Nephron (organoid): ENCODE measurements around the gene PLSCR3.

Source experiments
- H3K27ac Mint-ChIP-seq, 3 experiments: 2 replicates each; pipeline ENCODE4 v1.8.0; 2020; ENCODE audit warnings: mixed read lengths in 3 of 3, mild to moderate bottlenecking in 2 of 3, moderate library complexity in 1 of 3
- H3K27me3 Mint-ChIP-seq: 2 replicates; pipeline ENCODE4 v1.8.0; 2021; ENCODE audit warnings: low read depth, mild to moderate bottlenecking, moderate library complexity, mixed read lengths
- H3K36me3 Mint-ChIP-seq: 2 replicates; pipeline ENCODE4 v1.8.0; 2020; ENCODE audit warnings: low read depth, mixed read lengths
- H3K4me1 Mint-ChIP-seq: 2 replicates; pipeline ENCODE4 v1.8.0; 2020; ENCODE audit warnings: mixed read lengths
- H3K4me3 Mint-ChIP-seq, 3 experiments: 2 replicates each; pipeline ENCODE4 v1.8.0; 2020; ENCODE audit warnings: mild to moderate bottlenecking in 3 of 3, mixed read lengths in 3 of 3, moderate library complexity in 2 of 3
- H3K9me3 Mint-ChIP-seq: 2 replicates; pipeline ENCODE4 v1.8.0; 2020; ENCODE audit warnings: mixed read lengths
- TF ChIP-seq, protein P1 (sequence below), 3 experiments: fragments of 200-600 bp; sonication (generic); IDR thresholded peaks; one replicate each; pipeline ENCODE4 v1.5.0; 2021; ENCODE audit warnings: antibody characterized with exemption in 3 of 3; ENCODE audit not compliant: unreplicated experiment in 3 of 3

The PLSCR3 gene

DNA sequence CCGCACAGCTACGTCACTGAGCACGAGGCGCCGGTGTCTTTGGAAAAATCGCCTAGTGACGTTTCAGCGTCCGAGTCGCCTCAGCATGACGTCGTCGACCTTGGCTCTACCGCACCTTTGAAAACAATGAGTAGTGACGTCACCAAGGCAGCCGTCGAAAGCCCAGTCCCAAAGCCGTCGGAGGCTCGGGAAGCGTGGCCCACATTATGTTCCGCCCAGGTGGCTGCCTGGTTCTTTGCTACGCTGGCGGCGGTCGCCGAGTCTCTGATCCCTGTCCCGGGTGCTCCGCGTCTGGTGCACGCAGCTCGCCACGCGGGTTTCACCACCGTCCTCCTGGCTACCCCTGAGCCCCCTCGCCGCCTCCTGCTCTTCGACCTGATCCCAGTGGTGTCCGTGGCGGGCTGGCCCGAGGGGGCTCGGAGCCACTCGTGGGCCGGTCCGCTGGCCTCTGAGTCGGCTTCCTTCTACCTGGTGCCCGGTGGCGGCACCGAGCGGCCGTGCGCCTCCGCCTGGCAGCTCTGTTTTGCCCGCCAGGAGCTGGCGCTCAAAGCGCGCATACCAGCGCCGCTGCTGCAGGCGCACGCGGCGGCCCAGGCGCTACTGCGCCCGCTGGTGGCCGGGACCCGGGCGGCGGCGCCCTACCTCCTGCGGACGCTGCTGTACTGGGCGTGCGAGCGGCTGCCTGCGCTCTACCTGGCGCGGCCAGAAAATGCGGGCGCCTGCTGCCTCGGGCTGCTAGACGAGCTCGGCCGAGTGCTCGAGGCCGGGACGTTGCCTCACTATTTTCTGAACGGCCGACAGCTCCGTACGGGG is 42.4 kb upstream of the PLSCR3 start:
- Mint-ChIP-seq H3K36me3 (no peaks in the 10 kb centered on the region), H3K9me3 (no peaks in the 10 kb centered on the region), H3K27ac (peak overlapping the region in 2 of 3 experiments; percentile 53 to 85), H3K27me3 (peaks cover 22% of the 10 kb centered on the region), H3K4me1 (peaks cover 42% of the 10 kb centered on the region), H3K4me3 (peak overlapping the region; percentile 87 to 92 (median 91))
- TF ChIP-seq, protein P1, sequence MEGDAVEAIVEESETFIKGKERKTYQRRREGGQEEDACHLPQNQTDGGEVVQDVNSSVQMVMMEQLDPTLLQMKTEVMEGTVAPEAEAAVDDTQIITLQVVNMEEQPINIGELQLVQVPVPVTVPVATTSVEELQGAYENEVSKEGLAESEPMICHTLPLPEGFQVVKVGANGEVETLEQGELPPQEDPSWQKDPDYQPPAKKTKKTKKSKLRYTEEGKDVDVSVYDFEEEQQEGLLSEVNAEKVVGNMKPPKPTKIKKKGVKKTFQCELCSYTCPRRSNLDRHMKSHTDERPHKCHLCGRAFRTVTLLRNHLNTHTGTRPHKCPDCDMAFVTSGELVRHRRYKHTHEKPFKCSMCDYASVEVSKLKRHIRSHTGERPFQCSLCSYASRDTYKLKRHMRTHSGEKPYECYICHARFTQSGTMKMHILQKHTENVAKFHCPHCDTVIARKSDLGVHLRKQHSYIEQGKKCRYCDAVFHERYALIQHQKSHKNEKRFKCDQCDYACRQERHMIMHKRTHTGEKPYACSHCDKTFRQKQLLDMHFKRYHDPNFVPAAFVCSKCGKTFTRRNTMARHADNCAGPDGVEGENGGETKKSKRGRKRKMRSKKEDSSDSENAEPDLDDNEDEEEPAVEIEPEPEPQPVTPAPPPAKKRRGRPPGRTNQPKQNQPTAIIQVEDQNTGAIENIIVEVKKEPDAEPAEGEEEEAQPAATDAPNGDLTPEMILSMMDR (IDR thresholded peaks at IDR 0.05; ENCODE audit: unreplicated experiment in 3 of 3), result peak; percentile 70 to 91 (median 72)

DNA sequence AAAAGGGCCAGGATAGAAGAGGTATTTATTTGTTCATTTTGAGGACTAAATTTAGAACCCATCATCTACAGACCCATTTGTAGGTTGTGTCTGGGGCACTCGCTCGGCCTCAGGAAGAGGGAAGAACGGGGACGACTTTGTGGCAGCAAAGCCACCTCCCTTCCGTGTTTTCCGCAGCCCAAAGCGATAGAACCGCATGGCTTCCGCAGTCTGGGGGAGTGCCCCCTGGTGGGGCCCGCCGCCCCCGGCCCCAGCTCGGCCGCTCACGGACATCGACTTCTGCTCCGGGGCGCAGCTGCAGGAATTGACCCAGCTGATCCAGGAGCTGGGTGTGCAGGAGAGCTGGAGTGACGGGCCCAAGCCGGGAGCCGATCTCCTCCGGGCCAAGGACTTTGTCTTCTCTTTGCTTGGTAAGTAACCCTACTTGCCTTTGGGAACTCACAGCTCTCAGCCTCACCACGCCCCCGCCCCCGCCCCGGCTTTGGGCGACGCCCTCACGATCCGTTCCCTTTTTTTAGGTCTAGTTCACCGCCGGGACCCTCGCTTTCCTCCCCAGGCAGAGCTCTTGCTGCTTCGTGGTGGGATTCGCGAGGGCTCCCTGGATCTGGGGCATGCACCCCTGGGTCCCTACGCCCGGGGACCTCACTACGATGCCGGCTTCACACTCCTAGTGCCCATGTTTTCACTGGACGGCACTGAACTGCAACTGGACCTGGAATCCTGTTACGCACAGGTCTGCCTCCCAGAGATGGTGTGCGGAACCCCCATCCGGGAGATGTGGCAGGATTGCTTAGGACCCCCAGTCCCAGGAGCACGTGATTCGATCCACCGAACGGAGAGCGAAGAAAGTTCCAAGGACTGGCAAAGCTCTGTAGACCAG is 41.6 kb upstream of the PLSCR3 start:
- Mint-ChIP-seq H3K27ac (peak overlapping the region; percentile 78 to 91 (median 88)), H3K4me1 (peaks cover 33% of the 10 kb centered on the region), H3K4me3 (peak overlapping the region; percentile 87 to 92 (median 91)), H3K9me3 (no peaks in the 10 kb centered on the region), H3K27me3 (peaks cover 22% of the 10 kb centered on the region), H3K36me3 (no peaks in the 10 kb centered on the region)
- TF ChIP-seq, protein P1 (IDR thresholded peaks at IDR 0.05; ENCODE audit: unreplicated experiment in 3 of 3), result peak in 1 of 3 experiments; percentile 12

DNA sequence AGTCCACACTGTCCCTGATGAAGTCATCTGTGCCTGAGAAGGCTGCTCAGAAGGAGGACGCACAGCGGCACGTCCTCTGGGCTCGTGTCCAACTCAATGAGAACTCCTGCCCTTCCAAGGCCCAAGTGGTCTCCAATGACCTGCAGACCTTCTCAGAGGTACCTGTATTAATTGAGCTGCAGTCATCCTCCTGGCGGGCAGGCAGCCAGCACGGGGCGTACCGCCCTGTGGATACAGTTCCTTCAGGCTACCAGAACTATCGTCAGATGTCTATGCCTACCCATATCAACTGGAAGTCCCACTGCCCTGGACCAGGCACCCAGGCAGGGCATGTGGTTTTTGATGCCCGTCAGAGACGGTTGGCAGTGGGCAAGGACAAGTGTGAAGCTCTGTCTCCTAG is 38.0 kb upstream of the PLSCR3 start:
- peaks cover 8% of the 10 kb centered on the region for H3K4me1 Mint-ChIP-seq
- peaks cover 22% of the 10 kb centered on the region for H3K27me3 Mint-ChIP-seq
- H3K36me3 Mint-ChIP-seq, result no peaks in the 10 kb centered on the region
- H3K27ac Mint-ChIP-seq, result no peak overlapping the region
- TF ChIP-seq, protein P1 (IDR thresholded peaks at IDR 0.05; ENCODE audit: unreplicated experiment in 3 of 3), result no peak
- no peak overlapping the region for H3K4me3 Mint-ChIP-seq
- H3K9me3 Mint-ChIP-seq, result no peaks in the 10 kb centered on the region

DNA sequence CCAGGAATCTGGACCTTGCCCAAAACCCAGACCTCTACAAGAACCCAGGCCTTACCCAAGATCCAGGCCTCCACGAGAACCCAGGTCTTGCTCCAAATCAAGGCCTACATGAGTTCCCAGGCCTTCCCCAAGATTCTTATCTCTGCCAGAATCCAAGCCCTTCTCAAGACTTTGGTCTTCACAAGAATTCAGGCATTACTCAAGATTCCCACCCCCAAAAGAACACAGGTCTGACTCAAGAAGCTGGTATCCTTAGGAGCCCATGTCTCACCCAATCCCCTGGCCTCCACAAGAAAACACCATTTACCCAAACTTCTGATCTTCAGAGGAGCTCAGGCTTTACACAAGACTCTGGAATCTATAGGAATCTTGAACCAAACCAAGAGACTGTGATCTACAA is 36.9 kb upstream of the PLSCR3 start:
- Mint-ChIP-seq H3K4me1 (peaks cover 8% of the 10 kb centered on the region), H3K9me3 (no peaks in the 10 kb centered on the region), H3K27ac (no peak overlapping the region), H3K27me3 (peaks cover 15% of the 10 kb centered on the region), H3K36me3 (no peaks in the 10 kb centered on the region), H3K4me3 (no peak overlapping the region)
- TF ChIP-seq, protein P1 (IDR thresholded peaks at IDR 0.05; ENCODE audit: unreplicated experiment in 3 of 3), result no peak

DNA sequence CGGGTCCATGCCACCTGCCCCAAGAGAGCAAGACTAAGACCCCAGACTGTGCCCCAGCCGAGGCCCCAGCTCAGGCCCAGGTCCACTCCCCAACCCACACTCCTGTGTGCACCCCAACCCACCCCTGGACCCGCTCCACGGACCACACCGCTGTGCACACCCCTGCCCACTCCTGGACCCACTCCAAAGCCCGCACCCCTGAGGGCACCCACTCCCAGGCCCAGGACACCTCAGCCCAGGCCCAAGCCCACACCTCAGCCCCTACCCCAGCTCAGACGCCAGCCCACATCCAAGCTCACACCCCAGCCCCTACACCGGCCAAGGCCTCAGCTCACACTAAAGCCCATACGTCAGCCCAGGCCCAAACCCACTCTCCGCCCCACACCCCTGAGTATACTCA is 35.4 kb upstream of the PLSCR3 start:
- no peaks in the 10 kb centered on the region for H3K4me1 Mint-ChIP-seq
- no peak overlapping the region for H3K27ac Mint-ChIP-seq

More for the DNA sequence above, 35.4 kb upstream of the PLSCR3 start:
- Mint-ChIP-seq H3K4me3 (no peak overlapping the region), H3K36me3 (no peaks in the 10 kb centered on the region), H3K9me3 (no peaks in the 10 kb centered on the region), H3K27me3 (peaks cover 5% of the 10 kb centered on the region)
- TF ChIP-seq, protein P1 (IDR thresholded peaks at IDR 0.05; ENCODE audit: unreplicated experiment in 3 of 3), result no peak
